Jurkat, Clone E6-1 (cell line): ENCODE results near the gene DCTN5.
"Not testable (repeated sequence)": the region's sequence is repeated elsewhere in the genome, so short reads cannot be mapped to it uniquely, and the experiment has no call there.

Experiments used
- DNase-seq: peaks from one replicate; pipeline ENCODE4 v3.0.0-alpha.2; 2011; ENCODE audit warnings: low read depth, low spot score
- H3K4me3 ChIP-seq: 2 replicates; pipeline ENCODE4 v1.5.1; 2011; ENCODE audit warnings: mild to moderate bottlenecking, low read length, control low read depth, moderate library complexity

The DCTN5 gene

GRCh38 chr16:23716484-23716883 is 75.2 kb downstream of the DCTN5 start:
- no peak for DNase-seq
- no peak overlapping the region for H3K4me3 ChIP-seq

DNA sequence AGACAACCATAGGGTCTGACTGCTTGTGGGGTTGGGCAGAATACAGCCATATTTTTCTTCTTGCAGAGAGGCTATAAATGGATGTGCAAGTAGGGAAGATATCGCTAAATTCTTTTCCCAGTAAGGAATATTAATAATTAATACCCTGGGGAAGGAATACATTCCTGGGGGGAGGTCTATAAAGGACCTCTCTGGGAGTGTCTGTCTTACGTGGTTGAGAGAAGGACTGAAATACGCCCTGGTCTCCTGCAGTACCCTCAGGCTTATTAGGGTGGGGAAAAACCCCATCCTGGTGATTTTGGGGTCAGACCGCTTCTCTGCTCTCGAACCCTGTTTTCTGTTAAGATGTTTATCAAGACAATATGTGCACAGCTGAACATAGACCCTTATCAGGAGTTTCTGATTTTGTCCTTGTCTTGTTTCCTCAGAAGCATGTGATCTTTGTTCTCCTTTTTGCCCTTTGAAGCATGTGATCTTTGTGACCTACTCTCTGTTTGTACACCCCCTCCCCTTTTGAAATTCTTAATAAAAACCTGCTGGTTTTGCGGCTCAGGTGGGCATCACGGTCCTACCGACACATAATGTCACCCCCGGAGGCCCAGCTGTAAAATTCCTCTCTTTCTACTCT is 81.5 kb downstream of the DCTN5 start:
- not testable (repeated sequence) for DNase-seq, H3K4me3 ChIP-seq

DNA sequence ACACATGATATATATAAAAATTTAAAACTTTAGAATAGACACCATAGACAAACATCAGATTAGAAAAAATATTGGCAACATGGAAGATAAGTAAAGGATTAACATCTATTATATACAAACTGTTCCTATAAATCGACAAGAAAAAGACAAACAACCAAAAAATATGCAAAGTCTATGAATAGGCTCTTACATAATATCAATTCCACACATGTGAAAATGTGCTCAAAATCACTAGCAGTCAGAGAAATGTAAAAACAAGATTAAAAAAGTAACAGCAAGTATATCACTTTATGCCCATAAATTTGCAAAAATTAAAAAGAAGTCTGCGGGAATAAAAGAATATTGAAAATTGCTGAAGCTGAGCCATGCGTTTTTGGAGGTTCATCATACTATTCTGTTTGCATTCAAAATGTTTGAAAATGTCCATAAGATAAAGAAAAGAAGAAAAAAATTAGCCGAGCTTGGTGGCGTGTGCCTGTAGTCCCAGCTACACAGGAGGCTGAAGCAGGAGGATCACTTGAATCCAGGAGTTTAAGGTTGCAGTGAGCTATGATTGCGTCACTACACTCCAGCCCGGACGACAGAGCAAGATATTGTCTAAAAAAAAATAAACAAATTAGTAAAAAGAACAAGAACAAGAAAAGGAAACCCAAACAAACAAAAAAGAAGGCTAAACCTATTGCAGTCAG is 83.0 kb downstream of the DCTN5 start:
- no peak overlapping the region for H3K4me3 ChIP-seq
- no peak for DNase-seq

GRCh38 chr16:23724785-23725131 is 83.5 kb downstream of the DCTN5 start:
- no peak for DNase-seq
- no peak overlapping the region for H3K4me3 ChIP-seq

DNA sequence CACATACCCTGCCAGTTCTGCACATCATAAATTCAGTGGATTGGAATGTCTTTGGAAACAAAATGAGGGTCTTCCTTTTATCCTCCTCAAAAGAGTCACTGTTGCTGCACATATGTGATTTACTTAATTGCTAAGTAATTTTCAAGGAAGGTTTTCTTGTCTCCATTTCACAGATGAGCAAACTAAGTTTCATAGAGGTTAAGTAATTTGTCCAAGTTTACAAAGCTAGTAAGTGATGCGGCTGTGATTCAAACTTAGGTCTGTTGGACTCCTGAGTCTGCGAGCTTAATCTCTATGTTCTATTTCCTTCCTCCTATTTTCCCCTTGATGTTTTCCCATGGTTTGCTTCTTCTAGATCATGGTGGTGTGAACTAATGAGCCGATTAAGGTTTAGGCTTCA is 85.4 kb downstream of the DCTN5 start:
- no peak overlapping the region for H3K4me3 ChIP-seq
- no peak for DNase-seq
